MM.1S (cell line): ENCODE results near the gene GATA6.

Experiments
- EZH2 ChIP-seq: fragments of 300-600 bp; sonication (generic); optimal IDR thresholded peaks from 2 replicates; pipeline ENCODE3; 2017; ENCODE audit warnings: low read depth, mild to moderate bottlenecking, antibody characterized with exemption, low read length, mixed read lengths
- EZH2phosphoT487 ChIP-seq: fragments of 300-600 bp; sonication (generic); IDR thresholded peaks from 2 replicates; pipeline ENCODE4 v1.6.1; 2018; ENCODE audit warnings: antibody characterized with exemption, low read length
- TF ChIP-seq, protein P1 (sequence below): fragments of 300-600 bp; sonication (generic); IDR thresholded peaks from 2 replicates; pipeline ENCODE4 v1.5.1; 2016; ENCODE audit warnings: antibody characterized with exemption, low read length, mixed read lengths

DNA sequence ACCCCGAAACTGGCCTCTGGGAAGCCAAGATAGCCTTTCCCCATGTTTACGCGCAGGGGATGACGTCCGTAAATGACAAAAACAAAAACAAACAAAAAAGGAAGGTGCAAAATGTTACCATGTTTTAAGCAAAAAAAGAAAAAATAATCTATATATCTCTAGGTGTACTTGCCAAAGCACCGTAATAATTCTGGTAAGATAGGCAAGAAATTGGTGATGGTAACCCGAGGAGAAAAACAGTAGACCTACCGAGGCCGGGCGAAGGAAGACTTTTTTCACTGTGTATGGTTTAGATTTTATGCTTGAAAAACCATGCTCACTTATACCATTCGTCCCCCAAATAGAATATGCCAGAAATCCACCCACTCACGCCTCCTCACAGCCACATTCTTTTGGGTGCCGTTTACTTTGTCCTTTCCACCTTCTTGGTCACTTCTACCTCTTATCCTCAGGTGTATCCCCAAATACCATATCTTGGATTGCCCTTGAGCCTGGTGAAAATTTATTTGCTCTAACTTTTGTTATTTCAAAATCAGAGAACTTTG lies 8.0 kb downstream of the GATA6 start:
- TF ChIP-seq, protein P1, sequence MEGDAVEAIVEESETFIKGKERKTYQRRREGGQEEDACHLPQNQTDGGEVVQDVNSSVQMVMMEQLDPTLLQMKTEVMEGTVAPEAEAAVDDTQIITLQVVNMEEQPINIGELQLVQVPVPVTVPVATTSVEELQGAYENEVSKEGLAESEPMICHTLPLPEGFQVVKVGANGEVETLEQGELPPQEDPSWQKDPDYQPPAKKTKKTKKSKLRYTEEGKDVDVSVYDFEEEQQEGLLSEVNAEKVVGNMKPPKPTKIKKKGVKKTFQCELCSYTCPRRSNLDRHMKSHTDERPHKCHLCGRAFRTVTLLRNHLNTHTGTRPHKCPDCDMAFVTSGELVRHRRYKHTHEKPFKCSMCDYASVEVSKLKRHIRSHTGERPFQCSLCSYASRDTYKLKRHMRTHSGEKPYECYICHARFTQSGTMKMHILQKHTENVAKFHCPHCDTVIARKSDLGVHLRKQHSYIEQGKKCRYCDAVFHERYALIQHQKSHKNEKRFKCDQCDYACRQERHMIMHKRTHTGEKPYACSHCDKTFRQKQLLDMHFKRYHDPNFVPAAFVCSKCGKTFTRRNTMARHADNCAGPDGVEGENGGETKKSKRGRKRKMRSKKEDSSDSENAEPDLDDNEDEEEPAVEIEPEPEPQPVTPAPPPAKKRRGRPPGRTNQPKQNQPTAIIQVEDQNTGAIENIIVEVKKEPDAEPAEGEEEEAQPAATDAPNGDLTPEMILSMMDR = no peak
- TF ChIP-seq EZH2 (no peak), EZH2phosphoT487 (no peak)
